GM12872 (cell line): ENCODE data around the gene PATL1.

ENCODE experiments used
- TF ChIP-seq, protein P1 (sequence below): IDR thresholded peaks from 3 replicates; pipeline ENCODE4 v1.5.1; 2011; ENCODE audit warnings: low read depth, mild to moderate bottlenecking, low read length, moderate library complexity; ENCODE audit not compliant: insufficient read depth

Gene PATL1

DNA sequence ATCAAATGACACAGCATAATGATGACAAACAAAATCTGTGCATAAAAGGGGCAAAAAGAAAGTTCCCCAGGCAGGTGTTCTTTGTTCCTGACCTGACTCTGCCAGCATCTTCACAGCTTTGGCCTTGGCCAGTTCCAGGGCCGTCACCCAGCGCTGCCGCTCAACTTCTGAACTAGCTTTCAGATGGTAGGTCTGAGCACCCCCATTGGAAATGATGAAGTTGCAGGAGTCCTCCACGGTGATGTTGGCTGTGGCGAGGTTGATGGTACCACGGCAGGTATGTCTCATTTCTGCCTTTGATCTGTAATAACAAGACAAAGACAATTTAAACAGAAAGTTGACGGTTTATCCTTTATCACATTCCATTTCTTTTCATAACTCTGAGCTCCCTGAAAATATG is 58.5 kb downstream of the PATL1 start:
- TF ChIP-seq, protein P1, sequence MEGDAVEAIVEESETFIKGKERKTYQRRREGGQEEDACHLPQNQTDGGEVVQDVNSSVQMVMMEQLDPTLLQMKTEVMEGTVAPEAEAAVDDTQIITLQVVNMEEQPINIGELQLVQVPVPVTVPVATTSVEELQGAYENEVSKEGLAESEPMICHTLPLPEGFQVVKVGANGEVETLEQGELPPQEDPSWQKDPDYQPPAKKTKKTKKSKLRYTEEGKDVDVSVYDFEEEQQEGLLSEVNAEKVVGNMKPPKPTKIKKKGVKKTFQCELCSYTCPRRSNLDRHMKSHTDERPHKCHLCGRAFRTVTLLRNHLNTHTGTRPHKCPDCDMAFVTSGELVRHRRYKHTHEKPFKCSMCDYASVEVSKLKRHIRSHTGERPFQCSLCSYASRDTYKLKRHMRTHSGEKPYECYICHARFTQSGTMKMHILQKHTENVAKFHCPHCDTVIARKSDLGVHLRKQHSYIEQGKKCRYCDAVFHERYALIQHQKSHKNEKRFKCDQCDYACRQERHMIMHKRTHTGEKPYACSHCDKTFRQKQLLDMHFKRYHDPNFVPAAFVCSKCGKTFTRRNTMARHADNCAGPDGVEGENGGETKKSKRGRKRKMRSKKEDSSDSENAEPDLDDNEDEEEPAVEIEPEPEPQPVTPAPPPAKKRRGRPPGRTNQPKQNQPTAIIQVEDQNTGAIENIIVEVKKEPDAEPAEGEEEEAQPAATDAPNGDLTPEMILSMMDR = no peak

DNA sequence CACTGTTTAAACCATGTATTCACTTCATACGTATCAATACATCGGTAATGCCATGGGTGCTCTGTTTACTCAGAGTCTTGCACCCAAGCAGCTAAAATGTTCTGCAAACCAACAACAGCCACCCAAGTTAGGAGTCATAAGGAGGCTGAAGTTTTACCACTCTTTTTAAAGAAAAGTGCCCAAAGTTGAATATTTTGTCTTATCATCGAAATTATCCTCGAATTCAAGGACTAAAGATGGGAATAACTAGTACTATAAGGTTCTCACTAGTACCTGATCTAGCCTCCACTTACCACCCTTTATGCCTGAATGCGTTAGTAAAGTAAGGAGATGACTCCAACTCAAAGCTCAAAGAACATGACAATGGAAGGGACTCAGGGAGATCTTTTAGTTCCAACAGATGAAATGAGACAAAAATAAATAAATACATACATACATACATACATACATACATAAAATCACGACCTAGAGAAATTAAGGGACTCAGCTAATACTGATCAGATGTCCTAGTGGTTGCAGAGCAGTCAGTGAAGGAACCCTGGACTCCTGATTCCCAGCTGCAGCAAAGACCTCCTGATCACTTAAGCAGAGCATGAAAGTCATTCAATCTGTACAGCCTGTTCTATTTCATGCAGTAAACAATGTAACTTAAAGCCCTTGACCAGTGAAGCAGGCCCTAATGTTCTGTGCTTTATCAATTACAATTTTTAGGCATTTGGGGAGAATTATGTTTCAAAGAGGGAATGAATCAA is 61.0 kb downstream of the PATL1 start:
- TF ChIP-seq, protein P1 = no peak

DNA sequence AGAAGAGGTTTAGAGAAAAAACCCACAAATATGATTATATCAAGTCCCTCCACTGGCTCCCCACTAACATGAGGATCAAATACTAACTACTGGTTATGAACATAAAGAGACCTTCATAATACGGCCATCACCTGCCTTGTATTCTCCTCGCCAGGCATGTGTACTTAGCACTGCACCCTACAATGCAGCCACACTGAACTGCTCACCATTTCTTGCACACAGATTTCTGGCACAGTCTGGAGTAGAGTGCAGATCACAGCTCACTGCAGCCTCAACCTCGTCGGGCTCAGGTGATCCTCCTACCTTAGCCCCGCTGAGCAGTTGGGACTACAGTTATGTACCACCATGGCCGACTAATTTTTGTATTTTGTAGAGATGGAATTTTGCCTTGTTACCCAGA is 66.4 kb downstream of the PATL1 start:
- TF ChIP-seq, protein P1 = no peak

DNA sequence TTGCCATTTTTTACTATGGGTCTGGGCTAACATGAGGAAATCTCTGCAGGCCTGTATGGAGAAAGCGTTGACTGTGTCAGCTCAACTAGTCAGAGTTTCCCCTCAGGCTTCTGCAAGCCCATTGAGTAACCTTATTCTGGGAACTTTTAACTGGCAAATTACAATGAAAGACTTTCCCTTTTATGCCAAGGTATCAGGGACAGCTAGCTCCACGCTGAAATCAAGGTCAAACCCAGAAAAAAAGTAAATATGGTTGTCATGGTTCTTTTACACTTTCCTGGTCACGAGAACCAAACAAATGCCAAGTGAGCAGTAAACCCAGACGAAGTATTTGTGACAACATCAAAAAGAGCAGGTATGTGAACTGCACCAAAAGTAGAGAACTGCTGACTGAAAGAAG is 67.0 kb downstream of the PATL1 start:
- TF ChIP-seq, protein P1 = no peak

DNA sequence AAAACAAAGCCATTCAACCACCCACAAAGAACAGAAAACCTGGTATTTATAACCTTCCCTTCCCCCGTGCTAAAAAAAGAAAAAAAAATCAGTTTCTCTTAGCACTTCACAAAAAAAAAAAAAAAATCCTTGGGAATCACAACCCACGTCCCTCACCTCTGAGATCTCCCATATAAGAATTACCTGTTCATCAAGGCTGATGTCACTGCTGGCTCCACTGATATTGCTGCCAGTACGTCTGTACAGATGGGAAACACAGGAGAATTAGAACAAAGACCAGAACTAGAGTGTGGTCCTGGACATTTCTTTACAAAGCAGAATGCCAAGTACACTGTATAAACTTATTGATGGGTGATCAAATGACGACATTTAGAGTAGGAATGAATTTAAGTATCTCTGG is 68.2 kb downstream of the PATL1 start:
- TF ChIP-seq, protein P1 = no peak

DNA sequence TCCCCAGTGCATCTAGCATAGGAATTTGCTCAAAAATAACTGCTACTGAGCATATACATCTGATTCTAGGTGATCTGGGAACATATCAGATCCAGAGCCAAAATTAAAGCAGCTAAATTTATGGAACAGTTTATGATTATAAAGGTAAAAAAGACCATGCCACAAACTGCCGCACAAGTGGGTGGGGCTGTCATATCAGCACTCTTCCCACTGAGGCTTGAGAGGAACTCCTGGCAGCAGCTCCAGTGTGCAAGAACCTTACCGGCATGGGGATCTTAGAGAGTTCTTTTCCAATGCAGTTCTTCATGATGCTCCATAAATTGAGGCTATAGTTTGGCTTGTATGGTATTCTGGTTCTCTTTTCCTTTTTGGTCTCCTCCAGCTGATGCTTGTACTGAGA is 68.6 kb downstream of the PATL1 start:
- TF ChIP-seq, protein P1 = no peak

DNA sequence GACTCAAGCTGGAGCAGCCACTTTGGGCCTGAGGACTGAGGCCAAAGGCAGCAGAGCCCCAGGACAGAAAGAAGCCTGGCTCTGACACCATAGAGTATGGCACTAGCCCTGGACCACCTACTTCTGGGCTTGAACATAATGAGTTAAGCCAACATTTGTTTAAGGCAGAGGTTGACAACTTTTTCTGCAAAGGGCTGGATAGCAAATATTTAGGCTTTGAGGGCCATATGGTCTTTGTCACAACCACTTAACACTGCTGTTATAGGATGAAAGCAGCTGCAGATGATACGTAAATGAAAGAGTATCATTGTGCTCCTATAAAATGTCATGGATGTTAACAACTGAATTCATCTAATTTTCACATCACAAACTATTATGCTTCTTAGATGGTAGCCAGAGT is 69.9 kb downstream of the PATL1 start:
- TF ChIP-seq, protein P1 = no peak
